ENCODE results near the gene RHNO1.
"Not testable (repeated sequence)": the region's sequence is repeated elsewhere in the genome, so short reads cannot be mapped to it uniquely, and the experiment has no call there.

RHNO1 gene

DNA sequence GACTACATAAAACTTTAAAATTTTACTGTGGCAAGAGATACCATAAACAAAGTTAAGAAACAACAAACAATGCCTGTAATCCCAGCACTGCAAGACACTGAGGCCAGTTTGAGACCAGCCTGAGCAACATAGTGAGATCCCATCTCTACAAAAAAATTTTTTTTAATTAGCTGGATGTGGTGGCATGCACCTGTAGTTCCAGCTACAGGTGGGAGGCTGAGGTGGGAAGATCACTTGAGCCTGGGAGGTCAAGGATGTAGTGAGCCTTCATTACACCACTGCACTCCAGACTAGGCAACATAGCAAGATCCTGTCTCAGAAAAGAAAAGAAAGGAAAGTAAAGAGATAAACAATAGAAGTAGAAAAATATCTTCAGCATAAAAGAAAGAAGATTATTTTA, 16.9 kb upstream of the RHNO1 start:
- DNase-seq, result no peak

DNA sequence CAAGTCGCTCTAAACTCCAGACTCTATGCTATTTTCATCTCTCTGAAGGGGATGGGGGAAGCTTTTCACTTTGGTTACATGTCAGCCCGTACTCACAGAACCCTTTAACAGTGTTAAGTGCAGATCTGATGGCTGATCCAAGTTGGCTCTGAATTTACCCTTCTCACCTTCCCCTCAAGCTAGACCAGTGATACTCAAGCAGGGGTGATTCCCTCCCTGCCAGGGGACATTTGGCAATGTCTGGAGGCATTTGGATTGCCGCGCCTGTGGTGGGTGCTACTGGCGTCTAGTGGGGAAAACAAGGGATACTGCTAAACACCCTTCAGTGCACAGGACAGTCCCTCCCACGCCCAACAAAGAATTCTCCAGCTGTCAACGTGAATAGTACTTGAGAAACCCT, 14.1 kb upstream of the RHNO1 start:
- DNase-seq, result no peak

DNA sequence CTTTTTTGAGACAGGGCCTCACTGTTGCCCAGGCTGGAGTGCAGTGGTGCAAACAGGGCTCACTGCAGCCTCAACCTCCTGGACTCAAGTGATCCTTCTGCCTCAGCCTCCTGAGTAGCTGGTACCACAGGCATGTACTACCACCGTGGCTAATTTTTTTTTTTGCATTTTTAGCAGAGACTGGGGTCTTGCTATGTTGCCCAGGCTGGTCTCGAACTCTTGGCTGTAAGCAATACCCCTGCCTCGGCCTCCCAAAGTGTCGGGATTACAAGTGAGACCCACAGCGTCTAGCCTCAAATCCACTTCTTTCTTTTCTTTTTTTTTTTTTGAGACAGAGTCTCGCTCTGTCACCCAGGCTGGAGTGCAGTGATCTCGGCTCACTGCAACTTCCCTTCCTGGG, 13.6 kb upstream of the RHNO1 start:
- not testable (repeated sequence) for DNase-seq

DNA sequence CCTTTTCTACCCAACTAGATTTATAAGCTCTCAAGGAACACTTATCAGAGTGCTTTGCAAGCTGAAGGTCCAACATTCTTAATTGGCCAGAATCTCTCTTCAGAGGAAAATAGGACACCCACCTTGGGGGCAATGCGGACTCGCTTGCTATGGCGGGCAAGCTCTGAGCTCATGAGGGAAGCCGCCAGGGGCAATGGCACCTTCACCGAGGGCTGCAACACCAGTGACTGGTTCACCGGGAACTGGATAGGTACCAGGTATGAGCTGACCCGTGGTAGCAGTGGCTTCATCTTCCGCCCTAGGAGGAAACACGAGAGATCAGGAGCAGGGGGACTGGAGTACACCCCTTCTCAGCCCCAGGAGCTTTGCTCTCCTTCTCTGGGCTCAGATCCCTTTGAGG, 12.8 kb upstream of the RHNO1 start:
- DNase-seq, result no peak

DNA sequence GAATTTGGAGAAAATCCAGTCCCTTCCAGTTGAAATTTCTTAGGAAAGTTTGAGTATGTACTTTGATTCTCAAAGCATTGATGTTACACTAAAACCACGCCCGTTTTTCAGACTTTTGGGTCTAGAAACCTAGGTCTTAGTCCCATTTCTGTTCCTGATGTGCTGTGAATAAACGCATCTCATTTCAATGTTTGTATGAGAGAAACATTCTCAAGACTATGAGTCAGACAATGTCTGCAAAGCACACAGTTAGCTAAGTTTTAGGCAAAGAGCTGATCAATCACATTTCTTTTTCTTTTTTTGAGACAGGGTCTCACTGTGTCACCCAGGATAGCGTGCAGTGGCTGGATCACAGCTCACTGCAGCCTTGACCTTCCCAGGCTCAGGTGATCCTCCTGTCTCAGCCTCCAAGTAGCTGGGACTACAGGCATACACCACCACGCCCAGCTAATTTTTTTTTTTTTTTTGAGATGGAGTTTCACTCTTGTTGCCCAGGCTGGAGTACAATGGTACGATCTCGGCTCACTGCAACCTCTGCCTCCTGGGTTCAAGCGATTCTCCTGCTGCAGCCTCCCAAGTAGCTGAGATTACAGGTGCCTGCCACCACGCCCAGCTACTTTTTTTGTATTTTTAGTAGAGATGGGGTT, 7.9 kb upstream of the RHNO1 start:
- not testable (repeated sequence) for DNase-seq

DNA sequence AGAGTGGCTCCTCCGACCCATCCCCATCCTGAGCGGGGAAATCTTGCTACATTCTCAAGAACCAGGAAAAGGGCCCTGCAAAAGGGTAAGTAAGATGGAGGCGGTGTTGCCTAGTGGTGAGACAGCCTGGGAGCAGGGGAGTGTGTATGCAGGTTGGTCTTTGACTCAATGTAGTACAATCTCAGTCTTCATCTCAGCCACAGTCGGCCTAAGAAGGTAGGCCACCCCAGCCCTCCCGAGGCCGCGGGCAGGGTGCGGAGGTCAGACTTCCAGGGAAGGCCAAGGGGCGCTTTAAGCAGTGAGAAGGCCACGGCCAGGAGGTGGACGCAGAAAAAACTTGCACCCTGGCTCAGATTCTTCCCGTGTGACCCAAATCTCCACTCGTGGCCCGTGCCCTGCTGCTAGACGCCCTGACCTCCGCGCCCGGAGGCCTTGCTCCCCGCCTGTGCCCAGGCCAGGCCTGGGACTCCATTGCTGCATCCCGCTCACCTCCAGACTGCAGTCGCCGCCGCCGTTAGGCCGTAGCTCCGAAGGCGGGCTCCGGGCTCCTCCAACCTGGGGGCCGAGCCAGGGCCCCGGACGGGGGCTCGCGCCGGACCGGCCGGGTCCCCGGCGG, 484 bp upstream of the RHNO1 start:
- peak in 1 of 2 experiments; percentile 16 for DNase-seq

DNA sequence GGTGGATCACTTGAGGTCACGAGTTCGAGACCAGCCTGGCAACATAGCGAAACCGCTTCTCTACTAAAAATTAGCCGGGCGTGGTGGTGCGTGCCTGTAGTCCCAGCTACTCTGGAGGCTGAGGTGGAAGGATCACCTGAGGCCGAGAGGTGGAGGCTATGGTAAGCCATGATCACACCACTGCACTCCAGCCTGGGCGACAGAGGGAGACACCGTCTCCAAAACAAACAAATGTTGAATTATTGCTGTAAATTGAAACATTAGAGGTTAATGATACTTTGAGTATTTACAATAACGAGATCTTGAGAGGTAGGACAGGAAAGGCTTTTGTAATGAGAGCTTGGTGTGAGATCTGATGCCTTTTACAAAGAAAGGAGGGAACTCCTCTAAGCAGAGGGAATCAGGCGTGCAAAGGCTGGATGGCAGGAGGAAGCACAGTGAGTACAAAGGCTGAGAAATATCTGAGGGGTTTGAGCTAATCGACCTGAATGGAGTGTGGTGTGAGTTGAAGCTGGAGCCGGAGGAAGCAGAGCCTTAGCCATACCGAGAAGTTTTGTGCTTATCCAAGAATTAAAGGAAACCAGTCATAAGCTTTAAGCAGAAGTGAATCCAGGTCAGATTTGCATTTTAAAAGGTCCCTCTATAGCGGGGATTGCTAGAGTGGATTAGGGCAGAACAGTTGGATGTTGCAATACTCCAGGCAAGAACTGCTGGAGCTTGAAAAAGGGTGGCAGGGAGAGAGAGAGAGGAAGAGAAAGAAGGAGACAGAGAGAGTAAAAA, 1.1 kb downstream of the RHNO1 start:
- peak in 1 of 2 experiments; percentile 19 for DNase-seq

DNA sequence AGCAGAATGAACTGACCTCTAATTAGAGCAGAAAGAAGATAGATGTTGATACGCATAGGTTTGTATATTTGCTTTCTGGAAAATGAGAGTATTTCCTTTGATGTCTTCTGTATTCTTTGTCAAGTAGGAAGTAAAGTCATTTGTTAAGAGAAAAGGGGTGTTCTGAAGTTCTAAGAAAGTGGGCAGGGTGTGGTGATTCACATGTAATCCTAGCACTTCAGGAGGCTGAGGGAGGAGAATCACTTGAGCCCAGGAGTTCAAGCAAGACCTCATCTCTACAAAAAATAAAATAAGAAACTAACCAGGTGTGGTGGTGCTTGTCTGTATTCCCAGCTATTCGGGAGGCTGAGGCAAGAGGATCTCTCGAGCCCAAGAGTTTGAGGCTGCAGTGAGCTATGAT, 2.8 kb downstream of the RHNO1 start:
- no peak for DNase-seq

DNA sequence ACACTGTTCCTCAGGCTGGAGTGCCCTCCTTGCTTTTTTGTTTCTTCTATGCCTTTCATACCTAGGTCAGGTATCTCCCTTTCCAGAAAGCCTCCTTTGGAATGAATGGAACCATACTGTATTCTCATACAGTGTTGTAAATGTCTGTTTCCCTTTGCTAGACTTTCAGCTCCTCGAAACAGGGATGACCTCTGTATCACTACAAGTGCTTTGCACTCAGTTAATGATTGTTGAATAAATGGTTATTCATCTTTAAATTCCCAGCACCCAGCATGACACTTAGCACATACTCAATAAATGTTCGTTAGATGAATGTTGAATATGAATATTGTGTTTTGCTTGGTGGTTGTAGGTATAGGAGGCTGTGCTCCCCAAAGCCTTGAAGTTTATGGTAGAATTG, 7.8 kb downstream of the RHNO1 start:
- DNase-seq, result no peak

DNA sequence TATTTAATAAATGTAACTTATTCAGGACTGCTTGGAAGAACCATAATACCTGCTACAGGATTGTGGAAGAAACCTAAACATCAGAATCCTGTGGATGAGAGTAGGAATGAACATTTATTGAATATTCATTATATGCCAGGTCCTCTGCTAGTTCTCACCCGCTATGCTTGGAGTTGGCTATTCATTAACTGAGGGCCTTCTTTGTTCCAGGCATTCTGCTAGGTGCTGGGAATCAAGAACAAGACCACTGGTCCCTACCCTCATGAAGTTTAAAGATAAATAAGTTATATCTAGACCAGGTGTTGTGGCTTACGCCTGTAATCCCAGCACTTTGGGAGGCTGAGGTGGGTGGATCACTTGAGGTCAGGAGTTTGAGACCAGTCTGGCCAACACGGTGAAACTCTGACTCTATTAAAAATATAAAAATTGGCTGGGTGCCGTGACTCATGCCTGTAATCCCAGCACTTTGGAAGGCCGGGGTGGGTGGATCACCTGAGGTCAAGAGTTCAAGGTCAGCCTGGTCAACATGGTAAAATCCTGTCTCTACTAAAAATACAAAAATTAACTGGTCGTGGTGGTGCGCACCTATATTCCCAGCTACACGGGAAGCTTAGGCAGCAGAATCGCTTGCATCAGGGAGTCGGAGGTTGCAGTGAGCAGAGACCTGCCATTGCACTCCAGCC, 9.9 kb downstream of the RHNO1 start:
- DNase-seq, result no peak

DNA sequence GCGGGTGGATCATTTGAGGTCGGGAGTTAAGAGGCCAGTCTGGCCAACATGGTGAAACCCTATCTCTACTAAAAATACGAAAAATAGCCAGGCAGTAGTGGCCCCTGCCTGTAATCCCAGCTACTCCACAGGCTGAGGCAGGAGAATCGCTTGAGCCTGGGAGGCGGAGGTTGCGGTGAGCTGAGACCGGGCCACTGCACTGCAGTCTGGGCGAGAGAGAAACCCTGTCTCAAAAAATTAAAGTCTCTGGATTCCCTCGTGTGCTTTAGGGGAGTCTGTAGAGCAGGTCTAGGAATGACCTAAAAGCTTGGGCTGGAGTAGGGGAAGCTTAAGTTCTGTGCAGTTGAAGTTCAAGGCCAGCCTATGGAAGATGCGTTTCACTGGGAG, 13.0 kb downstream of the RHNO1 start:
- no peak for DNase-seq

DNA sequence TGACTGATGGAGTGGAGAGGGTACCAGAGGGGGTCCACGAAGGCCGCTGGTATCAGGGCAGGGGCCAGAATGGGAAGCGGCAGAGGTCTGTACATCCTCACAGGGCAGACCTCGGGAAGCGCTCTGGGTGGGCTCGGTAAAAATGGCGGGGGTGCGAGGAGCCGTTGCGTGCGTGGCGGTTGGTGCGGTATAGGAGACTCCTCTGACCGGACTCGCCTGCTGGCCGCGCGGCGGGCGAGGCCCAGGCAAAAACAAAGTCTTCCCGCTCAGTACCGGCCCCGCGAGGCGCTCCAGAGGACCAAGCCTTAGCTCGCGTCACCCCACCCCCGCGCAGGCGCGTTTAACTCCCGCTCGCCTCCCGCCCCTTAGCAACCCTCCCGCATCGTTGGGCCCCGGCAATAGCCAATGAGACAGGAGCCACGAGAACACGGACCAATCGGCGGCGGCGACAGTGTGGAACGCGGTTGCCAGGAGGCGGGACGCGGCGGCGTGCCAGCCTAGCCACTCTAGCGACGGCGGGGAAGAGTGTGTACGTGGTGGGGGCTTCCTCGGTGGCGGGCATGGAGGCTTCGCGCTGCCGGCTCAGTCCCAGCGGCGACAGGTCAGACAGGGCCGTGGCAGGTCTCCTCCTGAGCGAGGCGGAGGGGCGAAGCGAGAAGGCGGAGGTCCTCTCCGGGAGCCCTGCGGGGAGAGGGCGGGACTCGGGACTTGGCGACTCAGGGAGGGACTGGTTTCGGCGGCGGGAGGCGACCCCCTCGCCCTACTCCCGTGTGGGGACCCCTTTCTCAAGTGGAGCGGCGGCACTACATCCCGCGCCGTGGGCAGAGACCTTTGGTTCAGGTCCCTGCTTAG, 13.6 kb downstream of the RHNO1 start, which contains the start of gene TULP3:
Gene TULP3 (plus strand): TSS at position 504 of the 852 bp plus-strand sequence. CDS start 57 bp downstream, at position 561.
- DNase-seq, result peak; percentile 90 to 96

DNA sequence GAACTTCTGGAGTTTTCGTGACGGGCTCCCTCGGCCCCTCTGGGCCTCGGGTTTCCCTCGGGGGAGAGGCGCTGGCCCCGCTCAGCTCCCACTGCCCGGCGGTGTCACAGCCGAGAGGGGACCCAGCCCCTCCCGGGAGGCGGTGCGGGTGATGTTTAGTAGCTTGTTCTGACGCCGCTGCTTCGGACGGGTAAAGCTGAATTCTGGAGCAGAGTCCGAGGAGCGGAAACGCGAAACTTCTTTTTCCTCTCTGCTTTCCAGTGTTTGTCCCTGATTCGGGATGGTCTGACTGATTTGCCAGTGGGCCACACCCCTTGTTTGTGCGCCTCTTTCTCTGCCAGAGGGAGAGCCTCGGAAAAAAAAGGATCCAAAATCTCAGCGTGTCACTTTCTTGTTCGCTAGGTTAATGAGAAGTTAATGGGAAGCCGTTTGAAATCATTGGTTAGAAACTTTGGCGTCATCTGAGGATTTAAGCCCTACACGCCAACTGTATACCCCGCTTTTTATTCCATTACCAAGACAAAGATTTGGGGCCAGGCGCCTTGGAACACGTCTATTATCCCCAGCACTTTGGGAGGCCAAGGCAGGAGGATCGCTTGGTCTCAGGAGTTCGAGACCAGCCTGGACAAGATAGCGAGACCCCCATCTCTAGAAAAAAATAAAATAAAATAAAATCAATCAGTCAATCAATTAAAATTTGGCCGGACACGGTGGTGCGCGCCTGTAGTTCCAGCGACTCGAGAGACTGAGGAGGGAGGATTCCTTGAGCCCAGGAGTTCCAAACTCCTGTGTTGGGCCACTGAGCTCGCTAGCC, 14.4 kb downstream of the RHNO1 start:
- no peak for DNase-seq

DNA sequence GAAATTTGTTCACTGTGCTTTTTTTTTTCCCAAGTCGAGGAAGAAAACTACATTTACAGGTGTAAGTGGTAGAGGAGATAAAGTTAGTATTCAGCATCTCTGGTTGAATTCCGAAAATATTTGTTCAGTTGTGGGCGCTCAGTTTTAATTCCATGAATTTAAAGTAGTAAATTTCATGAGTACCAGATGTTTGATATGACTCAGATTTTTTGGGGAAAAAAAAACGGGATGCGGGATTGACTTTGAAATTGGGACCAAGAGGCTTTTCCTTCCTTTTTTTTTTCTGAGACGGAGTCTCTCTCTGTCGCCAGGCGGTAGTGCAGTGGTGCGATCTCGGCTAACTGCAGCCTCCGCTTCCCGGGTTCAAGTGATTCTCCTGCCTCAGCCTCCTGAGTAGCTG, 15.2 kb downstream of the RHNO1 start:
- no peak for DNase-seq

DNA sequence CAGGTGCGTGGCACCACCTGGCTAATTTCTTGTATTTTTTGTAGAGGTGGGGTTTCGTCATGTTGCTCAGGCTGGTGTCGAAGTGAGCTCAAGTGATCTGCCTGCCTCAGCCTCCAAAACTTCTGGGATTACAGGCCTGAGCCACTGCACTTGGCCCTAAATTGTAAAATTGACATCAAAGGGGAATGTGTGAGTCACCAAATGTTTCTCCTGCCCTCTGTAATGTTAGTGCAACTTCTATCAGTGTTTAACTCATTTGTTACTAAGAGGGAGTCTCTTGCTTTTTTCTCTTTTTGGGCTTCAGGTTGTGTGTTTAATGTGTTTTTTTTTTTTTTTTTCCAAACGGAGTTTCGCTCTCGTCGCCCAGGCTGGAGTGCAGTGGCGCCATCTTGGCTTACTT, 16.0 kb downstream of the RHNO1 start:
- no peak for DNase-seq

DNA sequence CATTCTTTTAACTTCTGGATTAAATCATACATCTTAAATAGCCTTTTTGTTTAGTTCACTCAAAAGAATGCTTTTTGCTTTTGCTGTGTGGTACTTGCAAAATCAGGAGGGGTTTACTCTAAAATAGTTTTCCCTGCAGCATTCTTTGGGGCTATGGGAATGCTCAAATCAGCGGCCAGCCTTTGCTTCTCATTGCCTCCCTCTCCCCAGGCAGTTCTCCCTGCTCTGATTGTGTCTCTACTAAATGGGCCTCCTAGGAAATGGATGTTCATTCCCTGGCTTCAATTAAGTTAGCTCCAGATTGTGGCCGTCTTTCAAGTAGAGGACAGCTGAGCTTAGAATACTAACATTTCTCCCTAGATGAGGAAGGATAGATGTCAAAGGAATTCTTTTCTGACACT, 18.0 kb downstream of the RHNO1 start:
- no peak for DNase-seq

DNA sequence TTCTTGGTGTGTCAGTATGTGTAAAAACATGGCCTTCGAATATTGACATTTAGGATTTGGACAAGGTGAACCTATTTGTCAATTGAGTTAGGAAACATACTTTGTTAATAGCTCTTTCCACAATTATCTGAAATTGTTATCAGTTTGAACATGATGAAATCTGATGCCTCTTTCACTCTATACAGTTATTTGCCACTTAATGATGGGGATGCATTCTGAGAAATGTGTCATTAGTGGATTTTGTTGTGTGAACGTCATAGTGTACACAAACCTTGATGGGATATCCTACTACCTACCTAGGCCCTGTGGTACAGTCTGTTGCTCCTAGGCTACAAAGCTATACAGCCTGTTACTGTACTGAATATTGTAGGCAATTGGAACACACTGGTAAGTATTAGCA, 18.5 kb downstream of the RHNO1 start:
- DNase-seq, result no peak

DNA sequence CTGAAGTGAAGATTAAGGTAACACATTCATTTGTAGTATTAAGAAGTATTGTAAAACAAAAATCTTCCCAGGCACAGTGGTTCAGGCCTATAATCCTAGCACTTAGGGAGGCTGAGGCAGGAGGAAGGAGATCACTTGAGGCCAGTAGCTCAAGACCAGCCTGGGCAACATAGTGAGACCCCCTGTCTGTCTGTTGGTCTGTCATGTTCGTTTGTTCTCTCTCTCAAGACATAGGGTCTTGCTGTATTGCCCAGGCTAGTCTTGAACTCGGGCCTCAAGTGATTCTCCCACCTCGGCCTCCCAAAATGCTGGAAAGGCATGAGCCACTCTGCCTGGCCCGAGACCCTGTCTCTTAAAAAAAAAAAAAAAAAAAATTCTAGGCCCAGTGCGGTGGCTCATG, 20.4 kb downstream of the RHNO1 start:
- DNase-seq, result no peak

DNA sequence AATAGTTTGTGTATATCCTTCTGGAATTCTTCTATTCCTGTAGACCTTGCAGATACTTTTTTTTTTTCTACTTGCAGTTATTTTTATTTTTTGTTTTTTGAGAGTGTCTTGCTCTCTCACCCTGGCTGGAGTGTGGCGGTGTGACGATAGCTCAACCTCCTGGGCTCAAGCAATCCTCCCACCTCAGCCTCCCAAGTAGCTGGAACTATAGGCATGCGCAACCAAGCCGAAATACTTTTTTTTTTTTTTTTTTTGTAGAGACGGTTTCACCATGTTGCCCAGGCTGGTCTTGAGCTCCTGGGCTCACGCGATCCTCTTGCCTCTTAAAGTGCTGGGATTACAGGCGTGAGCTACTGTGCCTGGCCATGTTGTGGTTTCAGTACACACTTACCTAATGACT, 23.6 kb downstream of the RHNO1 start:
- no peak for DNase-seq

DNA sequence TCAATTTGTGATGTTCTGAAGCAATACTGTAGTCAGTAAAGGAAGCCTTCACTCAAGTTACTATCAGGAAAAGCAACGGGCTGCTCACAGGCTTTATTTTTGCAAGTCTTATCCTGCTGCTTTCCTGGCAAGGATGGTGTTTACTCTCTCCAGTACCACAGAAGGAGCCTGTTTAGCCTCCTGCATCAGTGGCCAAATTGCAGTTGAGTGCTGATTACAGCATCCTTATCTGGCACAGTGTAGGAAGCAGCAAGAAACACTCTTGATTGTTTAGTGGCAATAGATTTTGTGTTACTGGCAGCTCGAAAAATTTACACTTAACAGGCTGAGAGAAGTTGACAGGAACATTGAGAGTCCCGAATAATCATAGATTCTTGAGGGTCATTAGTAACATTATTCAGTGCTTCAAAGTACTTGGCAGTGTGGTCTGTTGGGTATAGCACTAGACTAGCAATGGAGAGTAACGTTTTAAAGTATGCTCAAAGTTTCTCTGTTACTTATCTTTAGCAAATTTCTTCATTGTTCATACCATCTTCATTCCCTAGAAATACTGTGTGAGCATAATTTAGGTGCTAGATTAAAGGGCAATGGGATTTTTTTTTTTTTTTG, 25.4 kb downstream of the RHNO1 start:
- DNase-seq, result no peak

DNA sequence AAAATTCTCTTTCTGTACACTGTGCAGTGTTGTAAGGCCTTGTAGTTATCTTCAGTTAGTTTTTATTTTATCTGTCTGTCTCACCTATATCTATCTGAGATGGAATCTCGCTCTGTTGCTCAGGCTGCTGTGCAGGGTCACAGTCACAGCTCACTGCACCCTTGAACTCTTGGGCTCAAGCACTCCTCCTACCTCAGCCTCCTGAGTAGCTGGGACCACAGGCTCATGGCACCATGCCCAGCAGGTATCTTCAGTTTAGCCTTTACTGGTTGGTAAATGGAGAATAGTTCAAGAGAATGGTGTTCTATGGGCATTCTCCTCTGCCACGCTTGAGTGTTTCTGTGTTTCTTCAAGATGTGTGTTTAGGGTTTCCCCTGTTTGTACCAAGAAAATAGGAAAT, 27.2 kb downstream of the RHNO1 start:
- DNase-seq, result no peak

Data from NCI-H187 (cell line).